Measurements from ENCODE around the gene TARS3.

The TARS3 gene

GRCh38 chr15:101652786-101653430 is 71.4 kb downstream of the TARS3 start:
- TF ChIP-seq, protein P1, sequence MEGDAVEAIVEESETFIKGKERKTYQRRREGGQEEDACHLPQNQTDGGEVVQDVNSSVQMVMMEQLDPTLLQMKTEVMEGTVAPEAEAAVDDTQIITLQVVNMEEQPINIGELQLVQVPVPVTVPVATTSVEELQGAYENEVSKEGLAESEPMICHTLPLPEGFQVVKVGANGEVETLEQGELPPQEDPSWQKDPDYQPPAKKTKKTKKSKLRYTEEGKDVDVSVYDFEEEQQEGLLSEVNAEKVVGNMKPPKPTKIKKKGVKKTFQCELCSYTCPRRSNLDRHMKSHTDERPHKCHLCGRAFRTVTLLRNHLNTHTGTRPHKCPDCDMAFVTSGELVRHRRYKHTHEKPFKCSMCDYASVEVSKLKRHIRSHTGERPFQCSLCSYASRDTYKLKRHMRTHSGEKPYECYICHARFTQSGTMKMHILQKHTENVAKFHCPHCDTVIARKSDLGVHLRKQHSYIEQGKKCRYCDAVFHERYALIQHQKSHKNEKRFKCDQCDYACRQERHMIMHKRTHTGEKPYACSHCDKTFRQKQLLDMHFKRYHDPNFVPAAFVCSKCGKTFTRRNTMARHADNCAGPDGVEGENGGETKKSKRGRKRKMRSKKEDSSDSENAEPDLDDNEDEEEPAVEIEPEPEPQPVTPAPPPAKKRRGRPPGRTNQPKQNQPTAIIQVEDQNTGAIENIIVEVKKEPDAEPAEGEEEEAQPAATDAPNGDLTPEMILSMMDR (conservative IDR thresholded peaks at IDR 0.05; ENCODE audit: low read depth) = no peak
- ChIA-PET CTCF (interaction anchor here (0.6 to 0.8 kb wide), 3 partner anchors 11 to 1998 kb away, joined by 3 read pairs; no protein-coding TSS in a partner anchor), POLR2A (ENCODE audit: low non-redundant PET) (interaction anchor here (0.6 kb wide), 1 partner anchor 540 kb away, joined by 3 read pairs; no protein-coding TSS in a partner anchor)
- peak; percentile 39 for DNase-seq (ENCODE audit: low spot score)
- H3K27ac ChIP-seq = peak overlapping the region; percentile 97

DNA sequence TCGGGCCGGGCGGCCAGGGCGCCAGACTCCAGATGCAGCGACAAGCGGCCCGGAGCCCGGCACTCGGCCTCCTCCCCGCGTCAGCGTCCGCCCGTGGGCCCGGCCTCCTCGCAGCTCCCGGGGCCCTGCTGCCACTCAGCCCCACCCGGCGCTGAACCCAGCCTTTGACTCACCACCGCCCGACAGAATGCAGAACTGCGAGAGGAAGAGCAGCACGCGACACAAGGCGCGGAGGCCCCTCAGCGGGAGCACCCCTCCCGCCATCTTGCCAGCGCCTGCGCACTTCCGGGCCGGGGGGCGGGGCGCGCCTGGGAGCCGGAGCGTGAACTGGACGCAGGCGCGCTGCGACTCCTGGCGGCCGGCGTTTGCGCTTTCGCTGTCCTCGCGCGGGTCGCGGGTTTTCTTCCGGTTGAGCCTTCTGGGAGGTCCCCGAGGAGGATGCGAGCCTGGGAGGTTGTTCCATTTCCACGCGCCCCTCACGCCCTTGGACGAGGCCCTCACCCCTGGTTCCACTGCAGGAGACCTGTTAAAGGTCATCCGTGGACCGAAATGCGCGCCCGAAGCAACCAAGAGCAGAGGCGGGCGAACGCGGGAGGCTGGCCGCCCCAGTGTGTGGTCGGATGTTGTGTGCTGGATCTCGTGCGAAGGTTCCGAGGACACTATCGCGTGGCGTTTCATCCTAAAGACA is 72.0 kb downstream of the TARS3 start, which contains the start of gene TM2D3:
Gene TM2D3, minus strand, starts transcription at position 284 of the 688 bp plus-strand sequence. Its CDS starts 20 bp downstream, at position 264.
- peak within 1 kb of the TSS; percentile 97 for H3K27ac ChIP-seq
- ChIA-PET POLR2A (ENCODE audit: low non-redundant PET) (interaction anchor here (0.6 kb wide), 1 partner anchor 539 kb away, joined by 3 read pairs; no protein-coding TSS in a partner anchor), CTCF (interaction anchor here (0.5 to 1.1 kb wide), 5 partner anchors 11 to 364 kb away, joined by 3 to 6 read pairs (median 3); no protein-coding TSS in a partner anchor)
- TF ChIP-seq, protein P1 (conservative IDR thresholded peaks at IDR 0.05; ENCODE audit: low read depth) = peak; percentile 85
- DNase-seq (ENCODE audit: low spot score) = peak; percentile 96

DNA sequence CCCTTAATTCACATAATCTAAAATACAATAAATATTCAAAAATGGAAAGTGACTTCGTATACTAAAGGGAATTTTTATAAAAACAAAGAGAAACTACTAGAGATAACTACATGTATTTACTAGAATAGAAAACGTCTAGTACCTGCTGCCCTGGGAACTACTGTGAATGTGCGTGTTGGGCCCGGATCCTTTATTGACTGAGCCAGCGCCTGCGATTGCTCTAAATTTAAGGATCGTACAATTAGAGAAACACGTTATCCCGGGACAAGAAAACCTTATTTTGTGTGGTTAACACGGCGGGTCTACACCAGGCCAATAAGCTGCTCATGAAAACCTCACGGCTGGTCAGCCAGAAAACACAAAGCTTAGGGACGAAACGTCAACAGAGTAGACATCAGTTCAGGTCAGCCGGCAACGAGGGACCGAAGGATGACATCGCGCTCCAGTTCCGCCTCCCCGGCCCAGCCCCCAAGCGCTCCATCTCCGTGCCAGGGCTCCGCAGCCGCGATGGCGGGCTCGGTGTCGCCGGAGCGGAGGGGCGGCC is 72.6 kb downstream of the TARS3 start:
- peak overlapping the region; percentile 97 for H3K27ac ChIP-seq
- TF ChIP-seq, protein P1 (conservative IDR thresholded peaks at IDR 0.05; ENCODE audit: low read depth) = no peak
- peak; percentile 66 for DNase-seq (ENCODE audit: low spot score)
- POLR2A ChIA-PET (ENCODE audit: low non-redundant PET) = no interaction called here
- CTCF ChIA-PET = interaction anchor here (0.5 to 1.1 kb wide), 4 partner anchors 10 to 356 kb away, joined by 3 to 6 read pairs (median 4); no protein-coding TSS in a partner anchor

DNA sequence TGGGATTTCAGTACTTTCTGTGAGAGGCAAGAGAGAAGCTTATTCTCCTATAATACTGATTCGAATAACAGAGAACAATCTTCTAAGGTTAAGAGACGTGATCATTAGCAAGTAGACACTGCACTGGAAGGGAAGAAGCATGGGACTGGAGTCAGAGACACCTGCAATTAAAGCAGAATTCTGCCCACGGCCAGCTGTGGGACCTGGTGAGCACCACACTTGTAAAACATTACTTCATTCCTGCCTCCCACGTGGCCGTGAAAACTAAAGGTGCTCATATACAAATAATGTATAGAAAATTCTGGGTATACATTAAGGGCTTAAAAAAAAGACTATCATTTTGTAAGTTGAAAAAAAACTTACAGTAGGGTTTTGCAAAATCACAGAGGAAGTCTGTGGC is 74.1 kb downstream of the TARS3 start:
- ChIA-PET POLR2A (ENCODE audit: low non-redundant PET) (no interaction called here), CTCF (interaction anchor here (1.1 kb wide), 1 partner anchor 9 kb away, joined by 5 read pairs; no protein-coding TSS in a partner anchor)
- H3K27ac ChIP-seq = no peak overlapping the region
- DNase-seq (ENCODE audit: low spot score) = no peak
- TF ChIP-seq, protein P1 (conservative IDR thresholded peaks at IDR 0.05; ENCODE audit: low read depth) = no peak

GRCh38 chr15:101648356-101648755 is 75.9 kb downstream of the TARS3 start:
- no peak for DNase-seq (ENCODE audit: low spot score)
- H3K27ac ChIP-seq = peak overlapping the region; percentile 40; the same call in 1 of the 2 replicates
- TF ChIP-seq, protein P1 (conservative IDR thresholded peaks at IDR 0.05; ENCODE audit: low read depth) = no peak
- POLR2A ChIA-PET (ENCODE audit: low non-redundant PET) = no interaction called here
- CTCF ChIA-PET = interaction anchor here (0.7 kb wide), 1 partner anchor 353 kb away, joined by 3 read pairs; no protein-coding TSS in a partner anchor

- TF ChIP-seq, protein P1 (conservative IDR thresholded peaks at IDR 0.05; ENCODE audit: low read depth) = no peak
- POLR2A ChIA-PET (ENCODE audit: low non-redundant PET) = no interaction called here
- no peak for DNase-seq (ENCODE audit: low spot score)
- no peak overlapping the region for H3K27ac ChIP-seq
- CTCF ChIA-PET = interaction anchor here (0.6 kb wide), 1 partner anchor 28 kb away, joined by 5 read pairs; no protein-coding TSS in a partner anchor
These were observed 77.0 kb downstream of the TARS3 start for GRCh38 chr15:101647251-101647650.

Measured in RWPE1 (cell line).